Retina (tissue), 1 donor: ENCODE results near the gene ENAH.

Source experiments
- DNase-seq: peaks from one replicate; pipeline ENCODE4 v3.0.0-alpha.2; 2016

Gene ENAH

DNA sequence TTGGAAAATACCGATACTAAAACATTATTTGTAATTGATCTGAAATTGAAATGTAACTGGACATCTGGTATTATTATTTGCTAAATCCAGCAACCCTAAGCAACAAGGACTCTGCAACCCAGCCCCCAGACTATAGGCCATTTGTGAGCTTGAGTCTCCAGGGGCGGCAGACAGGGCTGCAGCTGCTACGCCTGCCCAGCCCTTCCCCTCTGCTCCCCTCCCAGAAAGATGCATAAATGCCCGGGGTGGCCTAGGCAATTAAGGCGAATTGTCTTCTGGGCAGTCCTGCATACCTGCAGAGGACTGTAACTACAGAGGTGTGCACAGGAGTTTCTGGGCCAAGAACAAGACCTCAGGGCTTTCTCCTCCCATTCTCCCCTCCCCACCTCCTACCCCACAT is 183.9 kb downstream of the ENAH start:
- no peak for DNase-seq

DNA sequence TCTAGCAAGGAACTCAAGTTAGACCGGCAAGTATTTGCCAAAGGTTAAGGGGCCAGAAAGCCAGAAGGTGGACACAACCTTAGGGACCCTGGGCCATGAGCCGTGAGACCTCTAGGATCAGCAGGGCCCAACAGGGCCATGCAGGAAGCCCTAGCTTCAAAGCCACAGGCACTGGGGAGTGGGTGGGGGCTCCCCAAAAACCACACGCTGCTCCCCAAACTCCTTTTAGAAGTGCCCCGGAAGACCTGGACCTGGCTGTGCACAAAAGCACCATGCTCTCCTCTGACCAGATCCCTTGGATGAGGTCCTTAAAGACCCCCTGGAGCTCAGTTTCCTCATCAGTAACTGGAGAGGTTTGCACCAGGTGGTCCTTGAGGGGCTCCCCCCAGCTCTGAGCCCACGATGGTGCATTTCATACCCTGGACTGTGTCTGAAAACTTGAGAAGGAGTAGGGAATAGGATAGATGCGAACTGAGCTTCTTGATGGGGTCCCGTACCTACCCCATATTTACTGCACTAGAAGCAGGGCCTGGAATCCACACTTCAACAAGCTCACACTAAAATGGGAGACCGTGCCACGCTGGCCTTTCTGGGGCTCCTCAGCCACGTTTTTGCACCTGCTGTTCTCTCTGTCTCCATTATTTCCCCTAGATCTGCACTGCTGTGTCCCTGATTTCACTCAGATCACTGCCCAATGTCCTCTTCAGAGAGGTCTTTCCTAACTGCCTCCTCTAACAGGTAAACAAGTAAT is 184.5 kb downstream of the ENAH start:
- DNase-seq, result no peak

DNA sequence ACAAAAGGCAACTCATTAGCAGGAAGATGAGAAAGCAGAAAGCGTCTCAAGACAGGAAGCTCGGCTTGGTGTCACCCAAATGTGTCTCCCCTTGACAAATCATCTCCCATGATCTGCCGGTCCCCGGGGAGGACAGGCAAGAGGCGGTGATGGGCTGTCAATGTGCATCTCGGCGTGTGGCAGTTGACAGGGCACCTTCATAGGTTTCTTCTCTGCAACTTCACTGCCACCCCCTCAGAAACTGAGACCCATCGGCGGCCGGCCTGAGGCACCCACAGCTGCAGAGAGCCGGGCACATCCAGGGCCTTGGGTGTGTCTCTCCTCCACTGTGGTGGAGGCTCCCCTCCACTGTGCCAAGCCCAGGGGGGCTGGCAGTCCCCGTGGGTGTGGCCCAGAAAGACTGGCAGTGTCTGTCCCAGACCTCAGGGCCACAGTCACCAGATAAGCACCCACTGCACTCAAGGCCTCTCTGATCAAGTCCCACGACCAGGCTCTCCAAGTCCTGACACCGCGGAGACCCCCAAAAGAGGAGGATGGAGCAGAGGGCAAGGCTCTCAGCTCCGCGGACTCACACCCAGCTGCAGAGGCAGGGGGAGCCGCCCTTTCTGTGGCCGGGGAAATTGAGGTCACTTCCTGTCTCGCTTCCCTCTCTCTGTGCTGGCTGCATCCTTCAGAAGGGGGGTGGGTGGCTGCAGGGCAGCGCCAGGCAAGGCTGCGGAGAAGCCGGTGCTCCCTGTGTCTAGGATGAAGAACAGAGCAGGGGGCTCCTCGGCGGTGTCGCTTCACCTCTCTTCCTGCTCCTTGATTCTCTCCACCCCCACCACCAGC is 185.5 kb downstream of the ENAH start:
- no peak for DNase-seq

DNA sequence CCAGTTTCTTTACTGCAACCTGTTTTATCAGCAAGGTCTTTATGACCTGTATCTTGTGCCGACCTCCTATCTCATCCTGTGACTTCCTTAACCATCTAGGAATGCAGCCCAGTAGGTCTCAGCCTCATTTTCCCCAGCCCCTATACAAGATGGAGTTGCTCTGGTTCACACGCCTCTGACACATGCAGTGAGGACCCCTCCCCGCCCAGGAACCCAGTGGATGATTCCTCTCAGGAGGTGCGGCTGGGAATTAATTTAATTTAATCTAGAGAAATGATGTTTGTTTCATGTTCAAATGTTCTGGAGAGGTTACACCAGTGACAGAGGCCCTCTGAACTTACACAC is 186.1 kb downstream of the ENAH start:
- DNase-seq, result no peak

DNA sequence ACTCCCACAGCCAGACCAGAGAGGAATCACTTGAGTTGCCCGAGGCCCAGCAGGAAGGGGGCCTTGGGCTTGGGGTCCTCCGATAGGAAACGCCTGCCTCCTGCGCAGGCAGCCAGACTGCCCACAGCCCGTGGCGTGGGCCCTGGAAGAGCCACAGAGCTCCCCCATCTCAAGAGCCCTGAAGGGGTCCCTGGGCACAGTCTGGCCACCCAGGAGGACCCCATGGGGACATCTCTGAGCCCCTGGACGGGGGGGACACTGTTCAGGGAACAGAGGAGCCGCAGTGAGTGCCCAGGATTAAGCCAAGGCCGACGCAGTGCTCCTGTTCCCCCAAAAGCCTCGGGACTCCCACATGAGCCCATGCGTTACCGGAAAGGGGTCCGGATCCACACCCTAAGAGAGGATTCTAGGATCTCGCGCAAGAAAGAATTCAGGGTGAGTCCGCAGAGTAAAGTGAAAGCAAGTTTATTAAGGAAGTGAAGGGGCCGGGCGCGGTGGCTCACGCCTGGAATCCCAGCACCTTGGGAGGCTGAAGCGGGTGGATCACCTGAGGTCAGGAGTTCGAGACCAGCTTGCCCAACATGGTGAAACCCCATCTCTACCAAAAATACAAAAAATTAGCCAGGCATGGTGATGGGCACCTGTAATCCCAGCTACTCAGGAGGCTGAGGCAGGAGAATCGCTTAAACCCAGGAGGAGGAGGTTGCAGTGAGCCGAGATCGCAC is 187.0 kb downstream of the ENAH start:
- DNase-seq, result no peak

DNA sequence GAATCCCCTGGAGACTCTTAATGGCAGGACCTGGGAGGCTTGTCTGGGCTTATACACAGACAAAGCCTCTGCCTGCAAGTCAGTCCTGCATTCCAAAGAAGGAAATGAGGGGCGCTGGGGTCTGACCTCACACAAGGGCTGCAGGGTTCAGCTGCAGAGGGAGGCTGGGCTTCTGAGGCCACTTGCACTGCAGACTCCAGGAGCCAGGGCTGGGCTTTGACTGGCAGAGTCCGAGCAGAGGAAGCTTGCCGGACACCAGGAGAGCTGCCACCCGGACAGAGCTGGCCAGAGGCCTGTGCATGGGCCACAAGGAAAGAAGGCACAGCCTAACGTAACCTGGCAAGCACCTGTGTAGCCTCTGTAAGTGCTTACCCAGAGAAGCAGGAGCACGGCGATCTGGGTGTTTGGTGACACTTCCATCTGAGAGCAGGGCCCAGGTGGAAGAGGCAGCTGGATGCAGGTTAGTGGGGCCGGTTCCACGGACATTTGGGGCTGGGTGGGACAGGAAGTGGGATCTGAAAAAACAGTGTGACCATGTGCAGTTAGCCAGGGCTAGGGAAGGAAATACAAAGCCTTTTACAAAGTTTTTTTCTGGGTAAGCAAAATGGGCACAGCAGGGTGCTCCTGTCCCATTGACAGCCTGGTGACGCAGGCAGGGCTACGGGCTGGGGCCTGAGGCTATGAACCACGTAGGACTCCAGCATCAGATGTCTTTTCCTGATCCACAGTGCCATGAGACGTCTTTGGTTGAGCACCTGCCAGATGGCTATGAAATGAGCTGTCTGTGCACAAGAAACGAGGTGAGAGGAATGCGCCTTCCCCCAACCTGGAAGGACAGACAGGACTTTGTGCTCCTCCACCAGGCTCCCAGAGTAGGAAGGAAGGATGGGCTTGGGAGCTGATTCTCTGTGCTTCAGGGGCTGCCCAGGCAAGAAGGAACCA is 187.8 kb downstream of the ENAH start:
- DNase-seq, result peak; percentile 69

DNA sequence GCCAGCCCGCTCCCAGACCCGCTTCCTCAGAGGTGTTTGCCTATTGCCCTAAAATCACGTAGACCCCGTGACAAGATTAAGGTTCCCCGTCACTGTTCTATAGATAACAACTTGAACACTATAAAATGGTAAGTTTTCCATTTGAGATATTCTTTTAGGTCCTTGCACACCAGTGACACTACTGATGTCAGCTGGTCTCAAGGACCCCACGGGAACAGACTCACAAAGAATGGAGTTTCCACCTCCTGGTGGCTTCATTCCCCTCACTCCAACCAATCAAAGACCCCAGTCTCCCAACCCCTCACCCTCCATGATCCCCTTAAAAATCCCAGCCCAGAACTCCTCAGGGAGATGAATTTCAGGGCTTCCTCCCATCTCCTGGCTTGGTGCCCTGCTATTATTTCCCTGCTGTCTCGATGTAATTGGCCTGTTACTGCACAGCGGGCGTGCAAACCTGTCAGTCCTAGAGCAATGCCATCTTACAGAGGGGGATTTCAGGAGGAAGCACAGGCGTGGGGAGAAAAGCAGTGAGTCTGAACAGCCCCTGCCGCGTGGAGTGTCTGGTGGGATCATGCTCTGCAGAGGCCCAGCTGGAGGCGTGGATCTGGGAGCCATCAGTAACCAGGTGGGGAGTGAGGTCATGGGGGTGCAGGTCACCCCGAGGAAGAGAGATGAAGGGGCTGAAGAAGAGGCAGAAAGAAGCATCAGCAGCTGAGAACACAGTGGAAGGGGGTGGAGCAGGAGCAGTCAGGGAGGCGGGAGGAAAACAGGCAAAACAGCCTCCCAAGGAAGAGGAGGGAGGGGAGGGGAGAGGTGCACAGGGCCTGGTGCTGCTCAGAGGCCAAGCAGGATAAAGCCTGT is 190.0 kb downstream of the ENAH start:
- DNase-seq, result peak; percentile 68

DNA sequence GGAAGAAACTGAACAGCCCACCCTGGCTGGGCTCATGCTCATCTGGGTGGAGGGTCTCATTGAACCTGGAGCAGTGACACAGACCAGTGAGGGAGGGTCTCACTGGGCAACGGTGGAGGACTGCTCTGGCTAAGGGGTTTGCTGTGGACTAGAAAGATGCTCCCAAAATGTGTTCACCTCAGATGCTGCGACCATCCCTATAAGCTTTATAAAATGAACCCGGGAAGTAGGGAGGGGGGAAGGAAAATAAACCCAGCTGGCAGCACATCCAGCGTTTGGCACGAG is 190.6 kb downstream of the ENAH start:
- no peak for DNase-seq

DNA sequence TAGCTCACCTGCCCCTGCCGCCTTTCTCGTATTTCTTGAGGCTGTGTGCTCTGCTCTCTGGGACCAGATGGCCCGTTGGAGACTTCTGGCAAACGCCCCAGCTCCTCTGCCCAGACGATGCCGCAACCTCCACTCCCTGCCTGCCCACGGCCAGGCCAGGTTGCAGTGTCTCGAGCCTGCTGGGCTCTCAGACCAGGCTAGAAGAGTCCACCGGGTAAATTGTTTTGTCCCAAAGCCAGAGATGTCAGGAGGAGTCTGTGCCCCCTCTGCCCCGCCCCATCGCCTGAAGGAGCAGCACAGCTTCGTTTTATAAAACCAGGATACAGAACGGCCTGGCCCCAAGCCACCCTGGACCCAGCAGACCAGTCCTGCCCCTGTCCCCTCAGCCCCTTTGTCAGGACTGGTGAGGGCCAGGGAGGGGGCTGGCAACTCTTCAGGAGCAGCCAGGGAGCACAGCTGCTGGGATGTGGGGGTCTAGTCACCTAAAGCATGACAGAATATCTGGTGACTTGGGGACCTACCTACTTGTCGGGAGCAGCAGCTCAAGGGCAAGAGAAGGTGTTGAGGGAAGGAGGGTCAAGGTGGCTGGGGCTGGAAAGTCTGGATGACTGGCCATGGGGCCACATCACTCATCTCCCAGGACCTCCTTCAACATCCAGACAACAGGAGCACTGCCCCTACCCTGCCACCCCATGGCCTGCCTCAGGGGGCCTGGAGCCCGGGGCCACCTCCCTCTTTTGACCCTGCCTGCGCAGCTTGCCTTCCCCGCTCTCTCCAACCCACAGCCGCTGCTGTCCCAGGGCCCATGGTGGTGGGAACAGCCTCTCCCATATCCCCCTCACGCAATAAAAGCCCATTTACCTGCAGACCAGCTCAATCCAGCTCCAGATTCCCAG is 191.1 kb downstream of the ENAH start:
- DNase-seq, result no peak

DNA sequence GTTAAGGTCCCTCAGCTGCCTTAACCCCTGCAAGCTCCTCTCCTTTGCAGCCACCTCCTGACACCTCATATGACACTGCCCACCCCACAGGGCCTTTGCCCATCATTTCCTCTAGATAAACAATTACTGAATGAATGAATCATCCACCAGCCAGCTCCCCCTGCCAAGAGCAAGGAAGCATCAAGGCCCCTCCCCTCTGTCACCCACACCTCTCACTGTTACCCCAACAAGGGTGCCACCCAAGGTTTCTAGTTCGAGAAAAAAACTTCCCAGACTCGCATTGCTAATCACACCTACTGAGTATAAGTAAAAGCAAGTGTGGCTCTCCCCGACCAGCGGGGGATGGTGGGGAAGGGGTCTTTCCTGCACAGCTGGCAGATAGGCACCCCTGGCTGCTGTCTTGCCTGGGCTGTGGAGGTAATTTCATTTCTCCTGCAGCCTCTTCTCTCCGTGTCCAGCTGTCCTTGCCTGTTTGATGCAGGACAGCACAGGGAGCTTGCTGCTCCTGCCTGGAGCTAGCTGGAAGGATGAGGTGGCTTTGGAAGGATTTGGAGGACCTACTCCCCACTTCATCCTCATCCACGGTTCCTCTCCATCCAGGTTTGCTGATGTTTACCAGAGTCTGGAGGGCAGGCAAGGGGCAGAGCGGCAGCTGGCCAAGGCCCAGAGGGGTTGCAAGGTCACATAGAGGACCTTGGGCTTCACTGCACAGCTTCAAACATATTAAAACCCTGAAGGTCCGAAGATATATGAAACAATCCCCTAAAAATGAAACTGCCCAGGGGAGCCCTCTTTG is 192.0 kb downstream of the ENAH start:
- DNase-seq, result no peak

DNA sequence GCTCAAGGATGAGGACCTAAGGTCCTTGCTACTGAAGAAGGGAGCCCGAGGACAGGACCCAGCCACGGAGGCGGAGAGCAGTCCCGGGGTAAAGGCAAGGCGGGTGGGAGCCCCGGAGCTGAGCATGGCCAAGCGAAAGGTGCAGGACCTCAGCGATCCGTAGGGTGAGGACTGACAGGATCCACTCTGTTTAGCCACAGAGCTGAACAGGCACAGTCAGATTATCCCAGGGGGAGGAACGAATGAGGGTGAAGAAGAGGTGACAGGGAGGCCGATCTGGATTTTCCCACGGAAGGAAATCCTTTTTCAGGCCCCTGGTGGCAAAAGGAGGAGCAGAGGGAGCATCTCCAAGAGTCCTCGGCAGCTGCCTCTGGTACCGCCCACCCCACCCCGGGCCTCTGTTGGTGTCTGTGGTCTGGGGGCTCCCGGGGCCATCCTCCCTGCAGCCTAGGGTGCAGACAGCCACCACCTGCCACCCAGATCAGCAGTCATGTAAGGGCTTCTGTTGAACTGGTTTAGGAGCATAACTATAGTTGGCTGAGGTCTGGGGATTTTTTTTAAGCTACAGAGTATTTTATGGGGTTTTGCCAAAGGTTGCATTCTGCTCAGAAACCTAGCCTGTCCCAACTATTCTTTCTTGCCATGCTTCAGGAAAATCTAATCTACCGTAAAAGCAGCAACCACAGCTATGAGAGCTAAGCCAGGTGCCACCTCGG is 192.7 kb downstream of the ENAH start:
- DNase-seq, result no peak

DNA sequence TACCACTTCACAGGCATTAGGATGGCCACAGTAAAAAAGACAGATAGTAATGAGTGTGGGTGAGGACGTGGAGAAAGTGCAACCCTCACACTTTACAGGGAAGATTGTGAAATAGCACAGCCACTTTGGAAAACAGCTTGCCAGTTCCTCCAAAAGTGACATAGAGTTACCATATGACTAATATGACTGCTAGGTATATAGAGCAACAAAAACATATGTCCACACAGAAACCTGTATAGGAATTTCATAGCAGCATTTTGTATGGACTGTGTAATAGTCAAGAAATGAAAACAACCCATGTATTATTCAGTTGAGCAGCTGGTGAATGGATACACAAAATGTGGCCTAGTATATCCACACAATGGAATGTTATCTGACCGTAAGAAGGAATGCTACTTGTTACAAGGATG is 194.7 kb downstream of the ENAH start:
- no peak for DNase-seq

DNA sequence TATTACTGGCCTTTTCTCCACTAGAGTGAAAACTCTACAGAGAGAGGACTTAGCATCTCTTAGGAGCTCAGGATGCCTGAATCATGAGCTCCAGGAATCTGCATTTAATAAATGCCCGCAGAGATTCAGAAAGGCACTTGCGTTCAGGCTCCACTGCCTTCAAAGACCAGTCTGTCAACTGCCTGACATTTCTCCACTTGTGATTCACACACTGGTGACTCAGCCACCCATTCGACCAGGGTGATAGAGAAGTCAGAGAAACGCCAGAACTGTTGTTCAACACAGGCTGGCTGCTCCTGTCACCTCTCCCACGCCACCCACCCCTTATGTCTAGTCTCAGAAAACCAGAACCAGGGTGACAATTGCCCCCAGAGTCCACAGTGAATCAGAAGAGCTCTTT is 198.2 kb downstream of the ENAH start:
- no peak for DNase-seq

DNA sequence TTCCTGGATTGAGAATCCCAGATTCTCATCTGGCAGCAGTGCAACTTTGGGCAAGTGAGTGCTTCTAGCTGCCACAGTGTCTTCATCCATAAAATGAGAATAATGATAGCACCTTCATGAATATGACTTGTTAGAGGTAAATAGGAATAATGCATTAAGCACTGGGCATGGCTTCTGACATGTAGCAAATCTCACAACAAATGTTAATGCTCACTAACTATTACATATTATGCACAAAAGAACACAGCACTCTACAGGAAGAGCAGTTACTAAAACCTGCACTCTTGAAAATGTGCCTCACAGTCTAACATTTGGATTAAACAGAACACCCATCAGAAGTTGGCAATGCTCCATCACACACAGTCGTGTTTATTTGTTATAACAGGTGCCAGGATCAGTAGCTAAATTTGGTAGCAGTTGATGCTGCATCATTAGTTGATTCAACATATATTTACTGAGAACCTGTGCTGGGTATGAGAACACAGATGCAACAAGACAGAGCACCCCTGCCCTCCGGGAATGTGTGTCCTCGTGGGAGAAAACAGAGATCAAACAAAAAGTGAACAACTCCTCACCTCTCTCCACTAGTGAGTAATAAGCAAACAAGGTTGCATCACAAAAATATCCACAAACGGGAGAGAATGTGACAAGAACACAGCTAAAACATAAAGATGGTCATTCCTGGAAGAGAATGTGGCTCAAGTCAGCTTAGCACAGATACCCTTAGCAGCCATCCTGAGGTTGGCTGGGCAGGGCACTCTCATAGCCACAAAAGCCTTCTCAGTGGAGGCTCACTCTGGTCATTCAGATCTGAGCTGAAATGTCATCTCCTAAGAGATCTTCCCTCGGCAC is 198.9 kb downstream of the ENAH start:
- no peak for DNase-seq

DNA sequence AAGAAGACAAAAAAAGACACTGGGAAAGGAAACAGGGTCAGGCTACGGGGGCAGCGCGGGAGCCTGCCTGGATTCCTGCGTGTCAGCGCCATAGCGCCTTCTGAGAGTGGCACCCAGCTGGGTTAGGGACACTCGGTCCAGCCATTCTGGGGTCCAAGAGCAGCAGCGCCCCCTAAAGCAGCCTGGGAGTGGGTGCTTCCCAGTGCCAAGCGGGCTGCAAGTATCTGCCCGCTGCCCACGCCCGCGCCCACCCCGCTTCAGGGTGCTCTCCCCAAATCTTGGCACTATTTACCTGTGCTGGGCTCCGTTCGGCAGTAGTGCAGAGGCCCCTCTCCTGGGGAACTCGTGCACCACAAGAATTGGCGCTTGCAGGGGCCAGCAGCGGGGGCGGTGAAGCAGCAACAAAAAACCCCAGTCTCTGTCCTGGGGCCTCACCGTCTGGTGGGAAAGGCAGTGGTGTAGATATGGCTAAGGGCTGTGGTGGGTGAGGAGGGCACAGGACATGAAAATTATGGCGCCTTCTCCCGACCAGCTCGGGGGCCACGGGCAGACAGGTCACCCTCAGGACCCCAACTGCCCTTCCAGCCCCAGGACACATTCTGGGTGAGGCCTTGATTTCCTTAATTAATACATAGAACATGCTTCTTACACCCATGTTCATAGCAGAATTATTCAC is 200.9 kb downstream of the ENAH start:
- DNase-seq, result no peak

DNA sequence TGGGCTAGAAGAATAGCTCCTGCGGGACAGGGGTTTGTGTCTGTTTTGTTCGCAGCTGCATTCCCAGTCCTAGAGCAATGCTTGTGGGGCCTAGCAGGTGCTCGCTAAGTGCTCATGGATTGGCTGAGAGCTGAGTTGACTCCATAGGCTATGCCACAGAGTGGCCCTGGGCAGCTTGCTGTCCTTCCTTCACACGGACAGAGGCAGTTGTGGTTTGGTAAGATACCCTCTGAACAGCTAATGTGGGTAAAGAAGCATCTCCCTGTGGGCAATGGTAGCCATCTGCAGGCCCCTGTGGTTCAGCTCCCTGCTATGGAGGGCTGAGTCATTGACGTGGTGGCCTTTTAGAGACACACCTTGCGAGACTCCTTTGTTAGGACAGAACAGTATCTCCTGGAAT is 201.6 kb downstream of the ENAH start:
- no peak for DNase-seq

DNA sequence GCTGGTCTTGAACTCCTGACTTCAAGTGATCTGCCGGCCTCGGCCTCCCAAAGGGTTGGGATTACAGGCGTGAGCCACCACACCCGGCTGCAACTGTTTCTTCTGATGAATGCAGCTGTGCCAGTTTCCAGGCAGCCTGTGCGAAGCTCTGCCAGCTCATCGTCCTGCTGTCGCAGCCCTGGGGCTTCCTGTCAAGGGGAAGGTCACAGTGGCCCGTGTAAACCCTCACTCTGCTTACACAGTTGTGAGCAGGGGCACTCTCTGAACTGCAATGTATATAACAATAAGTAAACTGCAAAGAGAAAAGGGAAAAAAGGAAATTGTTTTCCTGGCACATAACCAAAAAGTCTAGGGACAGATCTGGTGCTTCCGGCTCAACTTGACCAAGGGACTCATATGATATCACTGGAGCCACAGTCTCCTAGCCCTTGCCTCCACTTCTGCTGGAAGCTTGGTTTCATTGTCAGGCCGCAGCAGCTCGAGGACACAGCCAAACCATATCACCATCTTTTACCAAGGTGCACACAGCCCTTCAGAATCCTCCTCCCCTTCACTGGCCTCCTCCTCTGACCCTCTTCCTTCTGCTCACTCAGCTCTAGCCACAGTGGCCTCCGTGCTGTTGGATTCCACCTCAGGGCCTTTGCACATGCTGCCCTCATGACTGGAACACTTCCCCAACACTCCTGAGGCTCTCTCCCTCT is 202.3 kb downstream of the ENAH start:
- no peak for DNase-seq
